NT2/D1 (cell line): ENCODE measurements around the gene C4orf50.

Experiments
- DNase-seq: peaks from one replicate; pipeline ENCODE4 v3.0.0-alpha.2; 2011; ENCODE audit warnings: low read depth, low spot score
- H3K27me3 ChIP-seq: 2 replicates; pipeline ENCODE4 v1.6.0; 2011; ENCODE audit warnings: mild to moderate bottlenecking; ENCODE audit not compliant: insufficient read length, insufficient read depth
- H3K36me3 ChIP-seq: 2 replicates; pipeline ENCODE4 v1.6.1; 2011; ENCODE audit warnings: mild to moderate bottlenecking, low read length, mixed read lengths; ENCODE audit not compliant: insufficient read depth, insufficient read length
- H3K4me1 ChIP-seq: 2 replicates; pipeline ENCODE4 v1.5.1; 2011; ENCODE audit not compliant: insufficient read depth, insufficient read length
- H3K4me3 ChIP-seq: 2 replicates; pipeline ENCODE4 v1.5.1; 2011; ENCODE audit warnings: low read depth; ENCODE audit not compliant: insufficient read length
- H3K9ac ChIP-seq: 2 replicates; pipeline ENCODE4 v1.6.0; 2011; ENCODE audit warnings: low read depth; ENCODE audit not compliant: insufficient read length
- H3K9me3 ChIP-seq: 2 replicates; pipeline ENCODE4 v1.5.1; 2011; ENCODE audit warnings: mild to moderate bottlenecking, low read length; ENCODE audit not compliant: insufficient read depth
- SUZ12 ChIP-seq: IDR thresholded peaks from 2 replicates; pipeline ENCODE4 v1.6.1; 2011; ENCODE audit not compliant: insufficient read length, insufficient read depth; ENCODE audit errors: extremely low read depth
- YY1 ChIP-seq: IDR thresholded peaks from 2 replicates; pipeline ENCODE4 v1.6.1; 2011; ENCODE audit not compliant: insufficient read length, insufficient read depth
- ZNF274 ChIP-seq: IDR thresholded peaks from 2 replicates; pipeline ENCODE4 v1.6.1; 2011; ENCODE audit warnings: mild to moderate bottlenecking, low read depth, low read length

The C4orf50 gene

DNA sequence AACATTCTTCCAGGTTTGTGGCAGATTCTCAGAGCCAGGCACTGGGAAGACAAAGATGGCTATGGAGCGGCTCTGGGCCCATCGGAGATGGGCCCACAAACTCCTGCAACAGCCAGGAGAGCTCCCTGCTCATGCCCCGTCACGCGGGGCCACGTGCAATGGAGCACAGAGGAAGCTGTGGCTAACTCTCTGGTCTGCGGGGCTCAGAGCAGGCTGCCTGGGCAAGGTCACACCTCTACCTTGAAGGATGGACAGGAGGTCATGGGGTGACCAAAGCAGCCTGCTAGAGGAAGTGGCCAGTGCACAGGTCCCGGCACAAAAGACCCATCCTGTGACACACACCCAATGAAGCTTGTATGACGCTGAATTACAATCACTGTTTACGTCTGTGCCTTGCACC lies 45.2 kb downstream of the C4orf50 start:
- DNase-seq = no peak
- Histone ChIP-seq H3K9me3 (no peaks in the 10 kb centered on the region), H3K9ac (no peak overlapping the region), H3K27me3 (peaks cover 4% of the 10 kb centered on the region), H3K4me1 (peaks cover 5% of the 10 kb centered on the region), H3K36me3 (no peaks in the 10 kb centered on the region), H3K4me3 (no peak overlapping the region)
- TF ChIP-seq ZNF274 = no peak
- no peak for TF ChIP-seq YY1
- TF ChIP-seq SUZ12 = no peak

DNA sequence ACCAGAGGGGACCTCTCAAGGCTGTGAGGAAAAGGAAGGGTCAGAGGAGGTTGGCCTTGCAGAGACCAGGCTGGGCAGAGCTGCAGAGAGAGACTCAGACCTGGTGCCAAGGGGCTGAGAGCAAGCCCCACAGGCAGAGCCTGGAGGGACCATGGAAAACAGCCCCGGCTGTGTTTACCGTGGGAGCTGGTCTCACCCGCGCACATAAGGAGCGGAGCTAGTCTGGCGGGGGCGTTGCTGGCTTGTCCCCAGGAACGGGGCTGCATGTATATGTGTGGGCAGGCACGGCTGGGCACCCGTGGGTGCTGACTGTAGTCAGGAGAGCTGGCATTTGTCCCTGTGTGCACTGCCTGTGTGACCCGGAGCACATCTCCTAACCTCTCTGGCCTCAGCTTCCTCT lies 45.7 kb downstream of the C4orf50 start:
- H3K4me3 ChIP-seq = no peak overlapping the region
- peaks cover 6% of the 10 kb centered on the region for H3K27me3 ChIP-seq
- TF ChIP-seq ZNF274 (no peak), YY1 (no peak), SUZ12 (no peak)
- no peaks in the 10 kb centered on the region for H3K36me3 ChIP-seq
- H3K9ac ChIP-seq = no peak overlapping the region
- no peak for DNase-seq
- no peaks in the 10 kb centered on the region for H3K9me3 ChIP-seq
- H3K4me1 ChIP-seq = peaks cover 7% of the 10 kb centered on the region

DNA sequence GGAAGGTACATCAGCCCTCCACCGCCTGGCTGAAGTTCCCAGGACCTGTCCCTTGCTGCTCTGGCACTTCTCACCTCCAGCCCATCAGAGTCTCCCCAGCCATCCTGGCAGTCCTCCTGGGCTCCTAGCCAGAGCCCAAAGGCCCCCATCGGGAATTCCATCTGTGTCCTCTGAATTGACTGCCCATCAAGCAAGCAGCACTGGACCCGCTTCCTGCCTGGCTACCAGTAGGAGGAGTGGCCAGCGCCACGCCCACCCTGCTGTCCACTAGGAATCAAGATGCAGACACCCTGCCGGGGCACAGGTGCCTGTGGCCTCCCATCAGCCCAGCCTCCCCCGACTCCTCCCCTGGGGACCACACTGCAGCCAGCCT lies 47.2 kb downstream of the C4orf50 start:
- Histone ChIP-seq H3K36me3 (no peaks in the 10 kb centered on the region), H3K4me3 (no peak overlapping the region), H3K27me3 (peaks cover 6% of the 10 kb centered on the region), H3K9me3 (no peaks in the 10 kb centered on the region), H3K4me1 (peaks cover 7% of the 10 kb centered on the region), H3K9ac (no peak overlapping the region)
- TF ChIP-seq YY1 (no peak), SUZ12 (no peak), ZNF274 (no peak)
- DNase-seq = no peak

DNA sequence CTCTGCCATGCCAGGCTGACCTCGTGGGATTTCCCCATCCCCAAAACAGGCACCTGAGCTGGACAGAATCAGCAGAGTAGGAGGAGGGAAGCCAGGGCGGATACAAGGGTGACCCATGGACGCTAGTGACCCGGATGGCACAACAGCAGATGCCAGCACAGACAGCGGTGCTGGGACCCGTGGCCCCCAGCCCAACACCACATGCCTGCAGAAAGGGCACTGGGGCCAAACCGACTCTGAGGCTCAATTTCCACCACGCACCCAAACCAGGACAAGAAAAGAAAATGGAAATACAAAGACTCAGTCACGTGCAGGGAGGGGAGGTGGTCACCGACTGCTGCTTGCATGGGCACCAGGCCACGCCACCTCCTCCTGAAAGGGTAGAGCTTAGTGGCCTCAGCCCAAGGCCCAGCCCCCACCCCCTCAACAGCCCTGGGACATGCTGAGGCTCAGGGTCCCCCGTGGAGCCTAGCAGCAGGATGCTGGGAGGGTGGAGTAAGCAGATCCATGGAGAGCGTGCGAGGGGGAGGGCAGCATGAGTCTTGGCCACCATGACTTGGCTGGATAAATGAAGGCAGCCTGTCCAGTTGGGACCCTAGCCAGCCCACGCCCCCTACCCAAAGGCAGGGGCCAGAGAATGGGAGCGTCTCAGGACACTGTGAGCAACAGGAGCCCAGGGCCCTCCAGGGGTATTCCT lies 47.7 kb downstream of the C4orf50 start:
- no peak for DNase-seq
- Histone ChIP-seq H3K4me1 (peaks cover 7% of the 10 kb centered on the region), H3K4me3 (no peak overlapping the region), H3K27me3 (peaks cover 6% of the 10 kb centered on the region), H3K9me3 (no peaks in the 10 kb centered on the region), H3K36me3 (no peaks in the 10 kb centered on the region), H3K9ac (no peak overlapping the region)
- TF ChIP-seq YY1 (no peak), SUZ12 (no peak)

DNA sequence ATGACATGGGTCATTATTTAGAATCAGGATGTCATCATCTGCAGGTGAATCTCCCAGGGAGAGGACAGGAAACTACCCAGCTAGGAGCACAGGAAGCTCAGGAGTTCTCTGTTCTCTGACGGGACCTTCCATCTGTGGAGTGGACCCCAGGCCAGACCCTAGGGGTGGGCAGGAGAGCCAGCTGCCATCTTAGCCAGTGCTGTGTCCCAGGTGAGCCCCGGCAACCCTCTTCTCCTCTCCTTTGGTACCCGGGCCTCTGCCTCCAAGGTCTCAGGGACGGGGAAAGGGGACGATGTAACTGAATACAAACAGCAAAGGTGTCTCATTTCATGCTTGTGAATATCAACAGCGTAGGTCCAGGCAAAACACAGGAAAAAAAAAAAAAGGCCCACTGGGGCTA lies 48.5 kb downstream of the C4orf50 start:
- Histone ChIP-seq H3K9ac (no peak overlapping the region), H3K36me3 (no peaks in the 10 kb centered on the region), H3K4me1 (peaks cover 7% of the 10 kb centered on the region), H3K9me3 (no peaks in the 10 kb centered on the region), H3K4me3 (no peak overlapping the region), H3K27me3 (peaks cover 8% of the 10 kb centered on the region)
- DNase-seq = no peak
- TF ChIP-seq ZNF274 (no peak), SUZ12 (no peak), YY1 (no peak)

DNA sequence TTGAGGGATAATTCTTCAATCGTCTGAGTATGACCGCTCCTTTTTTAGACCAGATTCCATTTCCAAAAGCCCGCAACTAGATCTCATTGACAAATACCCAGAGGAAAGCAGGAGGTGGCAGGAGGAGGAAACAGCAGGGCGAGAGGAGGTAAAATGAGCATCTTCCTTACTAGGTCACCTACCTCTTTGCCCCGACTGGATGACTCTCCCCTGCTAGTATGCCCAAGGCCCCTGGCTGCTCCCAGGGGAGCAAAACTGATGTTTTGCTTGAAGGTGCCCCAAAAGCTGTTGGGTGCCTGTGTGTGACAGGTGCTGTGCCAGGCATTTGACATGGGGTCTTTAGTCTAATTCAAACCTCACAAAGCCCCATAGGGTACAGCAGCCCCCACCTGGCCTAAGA lies 48.9 kb downstream of the C4orf50 start:
- peaks cover 7% of the 10 kb centered on the region for H3K4me1 ChIP-seq
- H3K4me3 ChIP-seq = no peak overlapping the region
- no peak for DNase-seq
- H3K9me3 ChIP-seq = no peaks in the 10 kb centered on the region
- TF ChIP-seq ZNF274 = no peak
- TF ChIP-seq YY1 = no peak
- TF ChIP-seq SUZ12 = no peak
- H3K27me3 ChIP-seq = peaks cover 8% of the 10 kb centered on the region
- no peaks in the 10 kb centered on the region for H3K36me3 ChIP-seq
- H3K9ac ChIP-seq = no peak overlapping the region

DNA sequence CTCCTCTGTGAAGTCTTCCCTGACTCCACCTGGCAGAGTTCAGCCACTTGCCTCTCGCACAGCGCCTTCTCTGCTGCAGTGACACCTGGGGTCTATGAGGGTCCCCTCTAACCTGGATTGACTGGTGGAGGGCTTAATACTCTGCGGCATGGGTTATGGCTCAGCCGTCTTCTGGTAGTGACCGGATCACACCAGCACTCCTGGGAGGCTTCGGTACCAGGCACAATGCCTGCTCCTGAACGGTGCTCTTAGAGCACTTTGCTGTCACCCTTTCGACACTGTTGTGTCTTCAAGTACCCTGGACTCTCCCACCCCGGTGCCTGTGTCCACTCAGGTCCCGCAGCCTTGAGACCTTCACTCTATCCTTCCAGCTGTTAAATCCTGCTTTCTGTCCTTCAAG lies 50.0 kb downstream of the C4orf50 start:
- Histone ChIP-seq H3K27me3 (peaks cover 8% of the 10 kb centered on the region), H3K36me3 (no peaks in the 10 kb centered on the region), H3K9me3 (no peaks in the 10 kb centered on the region), H3K4me1 (peaks cover 11% of the 10 kb centered on the region), H3K4me3 (no peak overlapping the region), H3K9ac (no peak overlapping the region)
- DNase-seq = no peak
- TF ChIP-seq ZNF274 = no peak
- TF ChIP-seq YY1 = no peak
- TF ChIP-seq SUZ12 = no peak
